Measurements from ENCODE around the gene FOXD3. TPM values are rescaled to one million over a fixed set of nuclear protein-coding genes. Genes with fewer than 3 reads are reported as not detected.

The FOXD3 gene
- polyA plus RNA-seq, result under 1 TPM; 0.09 to 0.45 (median 0.12) TPM

GRCh38 chr1:63322114-63322943 is at the start of gene FOXD3:
TSS of gene FOXD3 (plus strand) at chr1:63322567. CDS start at chr1:63323059, 492 bp downstream.
- H3K27ac ChIP-seq (ENCODE audit: low read depth, low read length), result no peak within 1 kb of the TSS

GRCh38 chr1:63272811-63273210 is 49.6 kb upstream of the FOXD3 start:
- 87 to 90% (median 89%) methylated on average over 2 of the region's 2 CpGs for WGBS, 3 donors
- no peak overlapping the region for H3K27ac ChIP-seq (ENCODE audit: low read depth, low read length)

More at GRCh38 chr1:63322114-63322943, at the start of gene FOXD3:
- WGBS, 3 donors, result 1 to 2% (median 1%) methylated on average over 62 to 85 of the region's 85 CpGs

DNA sequence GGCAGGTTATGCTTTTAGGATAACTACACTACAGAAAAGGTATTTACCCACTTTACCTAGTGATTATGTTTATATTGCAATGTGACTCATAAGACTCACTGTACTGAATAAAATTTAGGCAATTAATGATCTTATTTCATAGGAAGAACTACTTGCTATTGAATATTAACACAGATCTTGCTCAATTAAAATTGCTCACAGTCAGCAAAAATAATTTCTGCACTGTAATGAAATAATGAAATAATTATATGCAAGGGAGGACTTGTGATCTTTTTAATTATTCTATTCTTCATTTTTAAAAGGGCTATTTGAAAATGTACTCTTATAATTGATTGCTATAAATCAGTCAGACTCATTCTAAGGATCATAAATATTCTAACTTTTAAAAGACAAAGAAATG is 48.0 kb upstream of the FOXD3 start:
- H3K27ac ChIP-seq (ENCODE audit: low read depth, low read length), result no peak overlapping the region

DNA sequence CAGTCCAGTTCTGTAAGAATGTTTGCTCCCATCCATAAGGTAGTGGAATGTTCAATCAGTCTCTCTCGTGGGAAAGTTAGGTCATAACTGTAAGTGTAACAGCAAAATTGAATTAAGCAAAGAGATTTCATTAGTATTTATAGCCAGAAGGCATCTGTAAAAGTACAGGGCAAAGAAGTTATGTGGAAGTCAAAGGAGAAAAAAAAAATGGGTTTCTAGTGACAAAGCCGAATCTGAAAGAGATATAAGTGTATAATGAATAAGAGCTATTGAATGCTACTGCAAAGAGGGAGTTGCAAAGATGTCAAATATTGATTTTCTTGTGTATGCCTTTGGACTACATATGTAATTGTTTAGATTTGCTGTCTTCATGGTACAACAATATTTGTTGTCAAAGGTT is 47.4 kb upstream of the FOXD3 start:
- WGBS, 3 donors, result 46 to 75% (median 73%) methylated on average over 2 of the region's 2 CpGs

DNA sequence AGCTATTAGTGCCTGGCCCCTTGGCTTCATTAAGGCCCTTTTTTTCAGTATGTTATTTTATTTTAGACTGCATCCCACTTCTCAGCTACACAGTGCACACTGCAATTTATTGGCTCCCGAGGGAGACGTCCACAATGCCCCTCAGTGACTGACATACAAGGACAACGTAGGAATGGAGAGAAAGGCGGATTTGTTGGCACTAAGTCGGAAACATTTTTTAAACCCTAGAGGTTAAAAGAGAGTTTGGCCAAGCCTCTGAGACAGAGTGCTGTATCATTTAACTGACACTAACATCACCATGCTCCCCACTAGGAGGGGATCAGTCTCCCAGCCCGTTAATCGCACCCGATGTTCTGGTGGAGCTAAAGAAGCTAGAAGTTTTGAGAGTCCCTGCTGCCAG is 45.7 kb upstream of the FOXD3 start:
- H3K27ac ChIP-seq (ENCODE audit: low read depth, low read length), result no peak overlapping the region
- WGBS, 3 donors, result 52 to 63% (median 52%) methylated on average over 8 of the region's 8 CpGs

More for the DNA sequence above, 47.4 kb upstream of the FOXD3 start:
- no peak overlapping the region for H3K27ac ChIP-seq (ENCODE audit: low read depth, low read length)

- WGBS, 3 donors, result 73 to 78% (median 75%) methylated on average over 3 of the region's 3 CpGs
- H3K27ac ChIP-seq (ENCODE audit: low read depth, low read length), result no peak overlapping the region
These were observed 44.9 kb upstream of the FOXD3 start for GRCh38 chr1:63277195-63278192.

GRCh38 chr1:63281753-63282152 is 40.6 kb upstream of the FOXD3 start:
- 75 to 89% (median 78%) methylated on average over 2 of the region's 2 CpGs for WGBS, 3 donors
- no peak overlapping the region for H3K27ac ChIP-seq (ENCODE audit: low read depth, low read length)

- H3K27ac ChIP-seq (ENCODE audit: low read depth, low read length), result no peak overlapping the region
These were observed 33.2 kb upstream of the FOXD3 start for GRCh38 chr1:63289135-63289534.

DNA sequence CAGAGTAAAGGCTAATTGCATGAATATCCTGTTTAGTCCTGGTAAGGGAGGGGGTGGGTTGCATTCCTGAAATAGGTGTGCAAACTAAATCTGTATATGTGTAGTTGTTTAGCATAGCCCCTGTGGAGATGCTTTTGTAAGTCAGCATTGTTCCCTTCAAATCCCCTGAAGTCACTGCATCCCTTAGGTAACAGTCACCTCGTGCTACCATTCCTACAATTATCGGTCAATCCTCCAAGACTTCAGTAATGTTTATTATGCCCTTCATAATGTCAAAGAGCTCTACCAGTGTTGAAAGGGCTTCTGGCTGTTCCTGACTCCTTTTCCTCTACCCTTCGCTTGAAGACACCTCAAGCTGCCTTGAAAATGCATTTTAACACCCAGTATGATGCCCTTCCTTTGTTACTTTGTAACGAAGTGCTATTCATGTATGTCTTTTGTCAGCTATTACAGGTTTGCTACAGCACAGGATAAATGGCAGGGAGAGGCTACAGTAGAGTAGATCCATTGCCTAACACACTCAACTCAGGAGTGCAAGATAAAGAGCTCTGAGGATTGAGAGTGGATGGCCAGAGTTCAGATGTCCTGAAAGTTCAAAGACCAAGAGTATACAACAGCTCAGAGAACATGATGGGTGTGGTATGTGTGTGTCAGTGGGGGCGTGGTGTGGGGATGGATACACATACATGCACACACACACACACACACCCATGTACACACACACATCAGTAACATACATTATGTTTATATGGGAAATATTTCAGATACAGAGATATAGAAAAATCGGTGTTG is 27.4 kb upstream of the FOXD3 start:
- 23 to 39% (median 36%) methylated on average over 6 of the region's 6 CpGs for WGBS, 3 donors

DNA sequence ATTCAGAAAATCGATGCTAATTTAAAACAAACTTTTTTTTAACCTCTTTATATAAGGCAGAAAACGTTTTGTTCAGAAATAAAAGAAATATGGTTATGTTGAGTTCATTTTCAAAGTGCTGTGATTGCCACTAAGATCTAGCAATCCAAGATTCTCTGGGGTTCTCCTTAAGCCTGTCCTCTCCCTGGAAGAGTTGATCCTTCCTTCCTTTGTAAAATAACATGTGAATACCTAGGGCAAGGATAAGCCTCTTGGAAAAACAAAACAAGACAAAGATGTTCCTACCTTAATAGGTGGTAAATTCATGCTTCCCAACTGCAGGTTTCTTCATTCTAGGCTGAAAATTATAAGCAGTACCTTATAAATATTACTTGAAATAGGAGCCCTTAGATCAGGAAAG is 18.0 kb upstream of the FOXD3 start:
- H3K27ac ChIP-seq (ENCODE audit: low read depth, low read length), result no peak overlapping the region

More for the DNA sequence above, 27.4 kb upstream of the FOXD3 start:
- no peak overlapping the region for H3K27ac ChIP-seq (ENCODE audit: low read depth, low read length)

GRCh38 chr1:63305043-63305442 is 17.3 kb upstream of the FOXD3 start:
- no peak overlapping the region for H3K27ac ChIP-seq (ENCODE audit: low read depth, low read length)

More for the DNA sequence above, 18.0 kb upstream of the FOXD3 start:
- WGBS, 3 donors, result 20 to 27% (median 21%) methylated on average over 2 of the region's 2 CpGs

DNA sequence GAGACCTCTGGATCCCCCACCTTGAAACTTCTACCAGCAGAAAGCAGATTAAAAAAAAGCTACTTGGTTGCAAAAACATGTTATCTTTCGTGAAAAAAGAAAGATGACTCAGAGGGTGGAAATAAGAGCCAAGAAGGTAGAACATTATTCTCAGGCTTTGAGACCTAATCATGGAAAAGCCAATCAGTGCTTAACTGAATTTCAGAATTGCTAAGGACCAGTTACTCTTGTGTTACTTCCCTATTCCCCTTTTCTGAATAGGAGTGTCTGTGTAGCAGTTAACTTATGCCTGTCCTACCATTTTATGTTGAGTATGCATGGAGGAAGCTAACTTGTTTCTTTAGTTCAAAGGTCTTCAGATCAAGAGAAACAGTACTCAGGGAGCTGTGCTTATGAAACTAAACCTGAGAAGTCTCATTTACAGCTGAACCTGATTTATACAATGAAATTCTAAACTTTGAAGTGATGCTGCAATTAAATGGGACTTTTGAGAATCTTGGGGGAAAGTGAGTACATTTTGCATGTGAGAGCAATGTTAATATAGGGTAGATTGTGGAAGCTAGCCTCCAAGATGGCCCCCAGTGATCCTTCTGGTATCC is 15.1 kb upstream of the FOXD3 start:
- H3K27ac ChIP-seq (ENCODE audit: low read depth, low read length), result no peak overlapping the region
- WGBS, 3 donors, result 66 to 74% (median 74%) methylated on average over 1 of the region's 1 CpG

DNA sequence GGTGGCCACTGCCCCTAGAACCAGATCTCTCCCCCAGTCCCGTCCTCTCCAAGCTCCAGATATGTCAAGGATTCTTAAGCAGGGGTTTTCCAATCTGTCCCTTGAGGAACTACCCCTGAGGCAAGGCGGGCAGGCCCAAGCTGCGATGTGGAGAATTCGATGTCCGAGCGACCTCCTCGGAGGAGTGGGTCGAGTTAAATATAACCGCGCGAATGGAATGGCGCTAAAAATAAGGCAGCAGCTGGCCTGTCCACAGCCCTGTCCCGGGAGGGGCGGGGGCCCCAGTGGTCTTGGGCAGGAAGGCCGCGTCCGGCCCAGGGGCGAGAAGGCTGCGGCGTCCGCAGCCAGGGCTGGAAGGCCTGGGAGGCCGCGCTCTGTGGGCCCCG is 5.8 kb upstream of the FOXD3 start:
- H3K27ac ChIP-seq (ENCODE audit: low read depth, low read length), result no peak overlapping the region
- WGBS, 3 donors, result 22 to 24% (median 22%) methylated on average over 20 to 24 of the region's 24 CpGs

DNA sequence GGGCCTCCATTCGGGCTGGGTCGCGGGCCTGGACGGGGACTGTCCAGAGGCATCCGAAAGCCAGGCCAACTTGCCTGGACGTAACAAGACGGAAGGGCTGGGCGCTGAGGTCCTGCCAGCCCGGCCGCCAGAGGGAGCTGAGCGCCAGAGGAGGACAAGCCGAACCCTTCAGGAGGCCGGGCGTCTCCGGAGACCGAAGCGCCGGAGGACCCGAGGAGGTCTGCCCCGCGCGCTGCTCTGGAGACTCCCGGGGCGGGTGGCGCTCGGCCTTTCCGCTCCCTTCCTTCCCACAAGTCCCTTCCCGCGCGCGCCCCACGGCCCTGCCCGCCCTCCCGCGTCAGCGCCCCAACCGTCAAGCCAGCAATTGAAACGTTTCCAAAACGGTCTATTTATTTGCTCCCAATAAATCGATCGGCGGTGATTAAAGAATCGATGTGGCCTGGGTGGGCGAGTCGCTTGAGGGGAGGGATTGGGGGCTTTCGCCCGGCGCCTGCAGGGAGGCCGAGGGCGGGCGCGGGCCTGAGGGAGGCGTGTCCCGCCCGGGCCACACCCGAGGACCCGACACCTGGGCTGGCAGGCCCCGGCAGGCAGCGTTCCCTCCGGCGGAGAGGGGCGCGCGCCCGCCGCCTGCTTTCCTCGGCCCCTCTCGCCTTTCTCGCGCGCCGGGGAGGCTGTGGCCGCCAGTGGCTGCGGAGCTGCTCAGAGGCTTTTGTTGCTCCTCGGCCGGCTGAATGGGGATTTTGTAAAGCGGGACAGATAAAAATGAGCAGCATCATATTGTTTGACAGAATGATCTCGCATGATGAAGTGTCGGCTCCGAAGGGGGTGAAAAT is 5.2 kb upstream of the FOXD3 start:
- H3K27ac ChIP-seq (ENCODE audit: low read depth, low read length), result no peak overlapping the region

DNA sequence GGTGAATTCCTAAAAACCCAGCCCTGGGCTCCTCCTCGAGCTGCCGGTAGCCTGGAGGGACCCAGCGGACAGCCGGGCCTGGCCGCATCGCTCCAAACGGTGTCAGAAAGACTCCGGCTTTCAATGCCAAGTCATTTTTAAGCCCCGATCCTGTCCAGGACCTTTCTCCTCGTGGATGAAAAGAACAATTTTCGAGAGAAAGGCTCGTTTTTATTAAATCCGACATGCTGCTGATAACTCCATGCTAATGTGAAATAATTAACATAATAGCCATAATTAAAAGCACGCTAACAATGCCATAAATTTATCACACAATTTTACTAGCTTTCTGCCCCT is 4.6 kb upstream of the FOXD3 start:
- 9 to 13% (median 11%) methylated on average over 14 of the region's 14 CpGs for WGBS, 3 donors
- no peak overlapping the region for H3K27ac ChIP-seq (ENCODE audit: low read depth, low read length)

More for the DNA sequence above, 5.2 kb upstream of the FOXD3 start:
- WGBS, 3 donors, result 1 to 3% (median 2%) methylated on average over 71 to 80 of the region's 80 CpGs

DNA sequence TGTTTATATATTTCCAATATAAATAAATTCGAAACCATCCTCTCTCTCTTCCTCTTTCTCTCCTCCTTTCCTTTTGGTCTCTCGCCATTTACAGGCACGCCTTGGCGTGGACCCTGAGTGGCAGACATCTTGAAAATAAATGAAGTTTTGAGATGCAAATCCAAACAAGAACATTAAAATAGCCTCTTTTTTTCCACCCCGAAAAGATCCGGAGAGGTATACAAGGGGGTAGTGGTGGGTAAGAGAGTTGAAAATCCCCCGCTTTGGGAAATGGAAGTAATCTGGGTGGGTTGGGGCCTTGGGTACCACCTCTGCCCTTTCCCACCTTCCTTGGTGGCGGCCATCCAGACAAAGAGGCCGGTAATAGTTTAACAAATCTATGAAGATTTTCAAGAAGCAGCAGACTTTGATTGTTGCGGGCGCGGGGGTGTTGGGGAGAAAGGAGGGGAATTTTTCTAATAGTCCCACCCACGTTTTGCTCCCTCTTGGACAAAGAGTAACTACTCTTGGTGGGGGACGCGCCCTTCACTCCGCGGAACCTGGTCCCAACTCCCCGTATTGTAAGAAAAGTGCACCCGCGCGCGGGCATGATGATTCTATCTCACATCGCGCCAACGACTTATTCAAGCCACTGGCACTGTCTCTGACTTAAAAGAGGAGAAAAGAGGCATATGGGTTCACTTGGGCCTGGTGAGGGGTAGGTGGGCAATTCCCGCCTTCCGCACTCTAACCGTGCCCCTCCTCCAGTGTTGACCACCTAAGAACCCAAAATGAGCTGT is 4.0 kb upstream of the FOXD3 start:
- no peak overlapping the region for H3K27ac ChIP-seq (ENCODE audit: low read depth, low read length)
- WGBS, 3 donors, result 14 to 21% (median 19%) methylated on average over 28 of the region's 28 CpGs
